ENCODE measurements around the gene SCN7A.

- no peak for TF ChIP-seq EGR1 (IDR thresholded peaks at IDR 0.05; ENCODE audit: low read depth in 2 of 2)
- no peak for TF ChIP-seq NR2F2 (IDR thresholded peaks at IDR 0.05)
- no peak for TF ChIP-seq MAX (IDR thresholded peaks at IDR 0.05)
- no peak for TF ChIP-seq SP1 (IDR thresholded peaks at IDR 0.05)
- no peak for TF ChIP-seq CTCF (IDR thresholded peaks at IDR 0.05; ENCODE audit: low read depth, low read length, missing input control)
- no peak for TF ChIP-seq RAD21 (IDR thresholded peaks at IDR 0.05)
- no peak for TF ChIP-seq REST (IDR thresholded peaks at IDR 0.05)
- TF ChIP-seq FOXA2 (IDR thresholded peaks at IDR 0.05) = no peak
- no peak for TF ChIP-seq TAF1 (conservative IDR thresholded peaks at IDR 0.05)
- no peak for TF ChIP-seq ATF3 (IDR thresholded peaks at IDR 0.05)
Measured at GRCh38 chr2:166360426-166360825, 133.6 kb downstream of the SCN7A start.
